Sigmoid colon (tissue), 4 donors: ENCODE results near the gene CHRM5.

ENCODE experiments used
- CTCF ChIP-seq, 4 experiments: fragments of 450-650 bp in 3 of 4; fragments of 200-600 bp in 1 of 4; IDR thresholded peaks; one replicate each; pipeline ENCODE4 v1.5.1; 2016 to 2019; ENCODE audit warnings: antibody characterized with exemption in 4 of 4, mild to moderate bottlenecking in 3 of 4, moderate library complexity in 2 of 4
- POLR2AphosphoS5 ChIP-seq, 4 donors: sonication (generic); formaldehyde crosslinking; IDR thresholded peaks; one replicate each; pipeline ENCODE4 v1.6.1; 2017; ENCODE audit warnings: antibody characterized with exemption in 4 of 4

GRCh38 chr15:33971811-33972210, 3.5 kb downstream of the CHRM5 start:
- TF ChIP-seq CTCF (IDR thresholded peaks at IDR 0.05) (no peak), POLR2AphosphoS5 (IDR thresholded peaks at IDR 0.05) (no peak)
